Karpas-422 (cell line): ENCODE measurements around the gene IQUB. TPM values are rescaled to one million over a fixed set of nuclear protein-coding genes. Genes with fewer than 3 reads are reported as not detected.
"Not testable (repeated sequence)": the region's sequence is repeated elsewhere in the genome, so short reads cannot be mapped to it uniquely, and the experiment has no call there.

Source experiments
- DNase-seq: peaks from one replicate; pipeline ENCODE4 v3.0.0-alpha.2; 2015
- H2AFZ ChIP-seq: fragments of 200-600 bp; sonication (generic); 2 replicates; pipeline ENCODE4 v1.6.1; 2014; ENCODE audit warnings: antibody characterized with exemption, low read length, mixed read lengths
- H3K27ac ChIP-seq: fragments of 200-600 bp; sonication (generic); 2 replicates; pipeline ENCODE4 v1.5.1; 2014; ENCODE audit warnings: mild to moderate bottlenecking, low read length, moderate library complexity
- H3K27me3 ChIP-seq: fragments of 200-600 bp; sonication (generic); 2 replicates; pipeline ENCODE4 v1.6.1; 2014; ENCODE audit warnings: low read length, mixed read lengths
- H3K36me3 ChIP-seq: fragments of 200-600 bp; sonication (generic); 2 replicates; pipeline ENCODE4 v1.6.1; 2014; ENCODE audit warnings: low read length, mixed read lengths; ENCODE audit not compliant: insufficient read depth
- H3K4me1 ChIP-seq: fragments of 200-600 bp; sonication (generic); 2 replicates; pipeline ENCODE4 v1.6.1; 2014; ENCODE audit warnings: mild to moderate bottlenecking, low read length, mixed read lengths
- H3K4me2 ChIP-seq: fragments of 200-600 bp; sonication (generic); 2 replicates; pipeline ENCODE4 v1.6.1; 2014; ENCODE audit warnings: low read length, low read depth, mild to moderate bottlenecking; ENCODE audit not compliant: poor library complexity, severe bottlenecking
- H3K4me3 ChIP-seq: fragments of 200-600 bp; sonication (generic); 2 replicates; pipeline ENCODE4 v1.5.1; 2014; ENCODE audit warnings: mild to moderate bottlenecking, antibody characterized with exemption, low read length, mixed read lengths
- H3K79me2 ChIP-seq: fragments of 200-600 bp; sonication (generic); 2 replicates; pipeline ENCODE4 v1.6.1; 2014; ENCODE audit warnings: mild to moderate bottlenecking, low read length, mixed read lengths
- H3K9ac ChIP-seq: fragments of 200-600 bp; sonication (generic); 2 replicates; pipeline ENCODE4 v1.6.0; 2014; ENCODE audit warnings: low read length
- H3K9me2 ChIP-seq: fragments of 200-600 bp; sonication (generic), shearing (Covaris generic); replicated peaks from 2 replicates; pipeline ENCODE4 v1.6.0; 2014; ENCODE audit warnings: mild to moderate bottlenecking, low read length, moderate library complexity; ENCODE audit not compliant: insufficient read depth
- H3K9me3 ChIP-seq: fragments of 300-700, 200-600 bp; sonication (generic); 2 replicates; pipeline ENCODE4 v1.6.1; 2014; ENCODE audit warnings: low read length, mixed read lengths
- H4K20me1 ChIP-seq: fragments of 200-600 bp; sonication (generic); 2 replicates; pipeline ENCODE4 v1.6.1; 2014; ENCODE audit warnings: mild to moderate bottlenecking, antibody characterized with exemption, low read length, low read depth; ENCODE audit not compliant: insufficient read depth
- total RNA-seq: library from RNA; depleted of rRNA; stranded (reverse); fragments of >200 nt; shearing (Covaris generic); gene quantifications from 2 replicates; pipeline ENCODE4 v1.2.3, GENCODE V29; 2014; ENCODE audit warnings: low replicate concordance

IQUB gene
- total RNA-seq, 1 experiment from 2014 or later = 0.97 TPM

- H3K9me2 ChIP-seq, H3K4me1 ChIP-seq, H3K27ac ChIP-seq, H3K36me3 ChIP-seq, H4K20me1 ChIP-seq, DNase-seq, H3K4me3 ChIP-seq, H3K27me3 ChIP-seq, H2AFZ ChIP-seq, H3K79me2 ChIP-seq, H3K9me3 ChIP-seq, H3K4me2 ChIP-seq, H3K9ac ChIP-seq: not testable (repeated sequence)
These were observed 6.6 kb downstream of the IQUB start for GRCh38 chr7:123527712-123528225.

- not testable (repeated sequence) for H2AFZ ChIP-seq, H4K20me1 ChIP-seq, H3K27me3 ChIP-seq, H3K4me1 ChIP-seq, H3K36me3 ChIP-seq, H3K79me2 ChIP-seq, H3K4me2 ChIP-seq, H3K9ac ChIP-seq, H3K4me3 ChIP-seq, H3K9me3 ChIP-seq, H3K27ac ChIP-seq, DNase-seq, H3K9me2 ChIP-seq
These were observed 7.9 kb downstream of the IQUB start for GRCh38 chr7:123526533-123526932.

GRCh38 chr7:123522066-123522465, 12.3 kb downstream of the IQUB start:
- H2AFZ ChIP-seq = no peak overlapping the region
- no peaks in the 10 kb centered on the region for H3K36me3 ChIP-seq
- no peaks in the 10 kb centered on the region for H3K9me3 ChIP-seq
- no peaks in the 10 kb centered on the region for H3K9me2 ChIP-seq
- no peaks in the 10 kb centered on the region for H3K79me2 ChIP-seq
- DNase-seq = no peak
- no peak overlapping the region for H3K4me2 ChIP-seq
- no peaks in the 10 kb centered on the region for H3K27me3 ChIP-seq
- H3K27ac ChIP-seq = no peak overlapping the region
- H4K20me1 ChIP-seq = no peaks in the 10 kb centered on the region
- no peak overlapping the region for H3K4me3 ChIP-seq
- H3K4me1 ChIP-seq = no peaks in the 10 kb centered on the region
- no peak overlapping the region for H3K9ac ChIP-seq

GRCh38 chr7:123505221-123505620, 29.2 kb downstream of the IQUB start:
- Histone ChIP-seq H3K79me2 (no peaks in the 10 kb centered on the region), H3K4me2 (no peak overlapping the region), H2AFZ (no peak overlapping the region), H3K27me3 (no peaks in the 10 kb centered on the region), H4K20me1 (no peaks in the 10 kb centered on the region), H3K27ac (no peak overlapping the region), H3K4me3 (no peak overlapping the region), H3K9me3 (no peaks in the 10 kb centered on the region), H3K36me3 (no peaks in the 10 kb centered on the region), H3K4me1 (no peaks in the 10 kb centered on the region), H3K9ac (no peak overlapping the region), H3K9me2 (no peaks in the 10 kb centered on the region)
- DNase-seq = no peak

GRCh38 chr7:123502201-123502600, 32.2 kb downstream of the IQUB start:
- H3K79me2 ChIP-seq = no peaks in the 10 kb centered on the region
- H3K4me3 ChIP-seq = no peak overlapping the region
- H3K36me3 ChIP-seq = no peaks in the 10 kb centered on the region
- no peak overlapping the region for H3K9ac ChIP-seq
- H2AFZ ChIP-seq = no peak overlapping the region
- no peak overlapping the region for H3K27ac ChIP-seq
- no peak for DNase-seq
- H4K20me1 ChIP-seq = no peaks in the 10 kb centered on the region
- no peaks in the 10 kb centered on the region for H3K9me3 ChIP-seq
- no peaks in the 10 kb centered on the region for H3K4me1 ChIP-seq
- H3K9me2 ChIP-seq = no peaks in the 10 kb centered on the region
- H3K4me2 ChIP-seq = no peak overlapping the region
- no peaks in the 10 kb centered on the region for H3K27me3 ChIP-seq

GRCh38 chr7:123500878-123501489, 33.4 kb downstream of the IQUB start:
- no peaks in the 10 kb centered on the region for H3K9me3 ChIP-seq
- H3K9ac ChIP-seq = no peak overlapping the region
- H3K9me2 ChIP-seq = no peaks in the 10 kb centered on the region
- H4K20me1 ChIP-seq = no peaks in the 10 kb centered on the region
- DNase-seq = no peak
- H3K27ac ChIP-seq = no peak overlapping the region
- no peak overlapping the region for H3K4me2 ChIP-seq
- H3K79me2 ChIP-seq = no peaks in the 10 kb centered on the region
- H3K4me1 ChIP-seq = no peaks in the 10 kb centered on the region
- H2AFZ ChIP-seq = no peak overlapping the region
- no peak overlapping the region for H3K4me3 ChIP-seq
- H3K36me3 ChIP-seq = no peaks in the 10 kb centered on the region
- no peaks in the 10 kb centered on the region for H3K27me3 ChIP-seq

- H3K27ac ChIP-seq = no peak overlapping the region
- no peak overlapping the region for H2AFZ ChIP-seq
- no peak overlapping the region for H3K9ac ChIP-seq
- no peaks in the 10 kb centered on the region for H4K20me1 ChIP-seq
- no peaks in the 10 kb centered on the region for H3K9me3 ChIP-seq
- no peaks in the 10 kb centered on the region for H3K79me2 ChIP-seq
- H3K4me3 ChIP-seq = no peak overlapping the region
- no peaks in the 10 kb centered on the region for H3K4me1 ChIP-seq
- DNase-seq = no peak
- no peaks in the 10 kb centered on the region for H3K36me3 ChIP-seq
- no peaks in the 10 kb centered on the region for H3K9me2 ChIP-seq
- no peaks in the 10 kb centered on the region for H3K27me3 ChIP-seq
- H3K4me2 ChIP-seq = no peak overlapping the region
These were observed 35.0 kb downstream of the IQUB start for GRCh38 chr7:123499211-123499970.

GRCh38 chr7:123498601-123499000, 35.8 kb downstream of the IQUB start:
- Histone ChIP-seq H3K4me2 (no peak overlapping the region), H3K9me3 (no peaks in the 10 kb centered on the region), H3K4me3 (no peak overlapping the region), H3K4me1 (no peaks in the 10 kb centered on the region), H3K27me3 (no peaks in the 10 kb centered on the region), H3K27ac (no peak overlapping the region), H3K9ac (no peak overlapping the region), H3K9me2 (no peaks in the 10 kb centered on the region), H3K79me2 (no peaks in the 10 kb centered on the region), H4K20me1 (no peaks in the 10 kb centered on the region), H2AFZ (no peak overlapping the region), H3K36me3 (no peaks in the 10 kb centered on the region)
- DNase-seq = no peak
